IMR-90 (cell line): ENCODE measurements around the gene EGFL8. TPM values are rescaled to one million over a fixed set of nuclear protein-coding genes. Genes with fewer than 3 reads are reported as not detected.
A peak's percentile ranks its signal among the peaks of the same experiment; 100 is the strongest.

ENCODE experiments used
- ATAC-seq: fragments of 200-7000 bp; cut with Tn5 transposase; 2 replicates; pipeline ENCODE4 v1.9.1; 2020; ENCODE audit warnings: low read depth, mild to moderate bottlenecking, moderate library complexity
- BruUV-seq: library from RNA; stranded (reverse); fragments of 400-500 nt; replicated peaks from 2 replicates; lab custom pipeline; 2021; lab: Mats Ljungman, UMichigan
- CTCF ChIA-PET: fragments of 300-600 bp; formaldehyde crosslinking; extraction: SDS; loops from one replicate; lab custom pipeline; 2021; ENCODE audit warnings: antibody characterized with exemption; lab: Yijun Ruan, JAX
- POLR2A ChIA-PET: fragments of 300-600 bp; sonication (Branson Sonifier 250); formaldehyde crosslinking; loops from one replicate; lab custom pipeline; 2022; ENCODE audit warnings: antibody characterized with exemption; ENCODE audit not compliant: unreplicated experiment; lab: Charles Lee
- DNase-seq: peaks from one replicate; pipeline ENCODE4 v3.0.0; 2013
- H2AFZ ChIP-seq: replicated peaks from 2 replicates; pipeline ENCODE3; 2013; ENCODE audit warnings: low read length, mild to moderate bottlenecking; ENCODE audit not compliant: poor library complexity
- H2AK5ac ChIP-seq: 2 replicates; pipeline ENCODE4 v1.6.1; 2013; ENCODE audit warnings: low read depth, low read length, inconsistent platforms
- H2AK9ac ChIP-seq: replicated peaks from 2 replicates; pipeline ENCODE3; 2013; ENCODE audit warnings: mild to moderate bottlenecking, low read depth, low read length, moderate library complexity; ENCODE audit not compliant: poor library complexity
- H2BK120ac ChIP-seq: 2 replicates; pipeline ENCODE4 v1.6.1; 2013; ENCODE audit warnings: low read depth, low read length, inconsistent platforms
- H2BK15ac ChIP-seq: 3 replicates; pipeline ENCODE4 v1.6.1; 2013; ENCODE audit warnings: low read depth, low read length, inconsistent platforms
- H2BK20ac ChIP-seq: 2 replicates; pipeline ENCODE4 v1.6.1; 2013; ENCODE audit warnings: low read depth, mild to moderate bottlenecking, inconsistent platforms, low read length, moderate library complexity
- H2BK5ac ChIP-seq: 2 replicates; pipeline ENCODE4 v1.6.1; 2013; ENCODE audit warnings: mild to moderate bottlenecking, low read depth, low read length, inconsistent platforms; ENCODE audit not compliant: poor library complexity, severe bottlenecking
- H3K14ac ChIP-seq: replicated peaks from 2 replicates; pipeline ENCODE4 v1.6.1; 2013; ENCODE audit warnings: low read depth, low read length, inconsistent platforms
- H3K18ac ChIP-seq: 2 replicates; pipeline ENCODE4 v1.6.1; 2013; ENCODE audit warnings: low read depth, low read length, control low read depth
- H3K23ac ChIP-seq: 2 replicates; pipeline ENCODE4 v1.6.1; 2013; ENCODE audit warnings: low read depth, low read length, inconsistent platforms
- H3K27ac ChIP-seq: 2 replicates; pipeline ENCODE4 v1.5.1; 2013; ENCODE audit warnings: mild to moderate bottlenecking, control low read depth, low read length; ENCODE audit not compliant: insufficient read depth
- H3K27me3 ChIP-seq: 2 replicates; pipeline ENCODE4 v1.6.1; 2013; ENCODE audit warnings: low read length; ENCODE audit not compliant: control insufficient read depth, insufficient read depth
- H3K36me3 ChIP-seq: 2 replicates; pipeline ENCODE4 v1.6.1; 2013; ENCODE audit warnings: low read length, mixed read lengths; ENCODE audit not compliant: control insufficient read depth, insufficient read depth
- H3K4ac ChIP-seq: 2 replicates; pipeline ENCODE4 v1.6.1; 2013; ENCODE audit warnings: low read depth, low read length, inconsistent platforms
- H3K4me1 ChIP-seq: 2 replicates; pipeline ENCODE4 v1.6.1; 2013; ENCODE audit warnings: low read length, mixed read lengths; ENCODE audit not compliant: control insufficient read depth, insufficient read depth
- H3K4me2 ChIP-seq: 2 replicates; pipeline ENCODE4 v1.6.1; 2013; ENCODE audit warnings: low read depth, mild to moderate bottlenecking, control low read depth, low read length, moderate library complexity
- H3K4me3 ChIP-seq: 2 replicates; pipeline ENCODE4 v1.5.1; 2013; ENCODE audit warnings: low read depth, mild to moderate bottlenecking, control low read depth, low read length, moderate library complexity; ENCODE audit not compliant: insufficient read depth
- H3K56ac ChIP-seq: 2 replicates; pipeline ENCODE4 v1.6.1; 2013; ENCODE audit warnings: low read length, inconsistent platforms; ENCODE audit not compliant: insufficient read depth; ENCODE audit errors: extremely low read depth
- H3K79me1 ChIP-seq, 2 experiments: 2 replicates each; pipeline ENCODE4 v1.6.1; 2013; ENCODE audit warnings: low read length in 2 of 2, inconsistent platforms in 1 of 2, low read depth in 1 of 2
- H3K9ac ChIP-seq: 2 replicates; pipeline ENCODE4 v1.6.1; 2013; ENCODE audit warnings: low read depth, low read length, control low read depth
- H3K9me1 ChIP-seq: 2 replicates; pipeline ENCODE4 v1.6.1; 2013; ENCODE audit warnings: low read length, inconsistent platforms; ENCODE audit not compliant: insufficient read depth
- H3K9me3 ChIP-seq: 2 replicates; pipeline ENCODE4 v1.6.1; 2013; ENCODE audit warnings: low read length; ENCODE audit not compliant: control insufficient read depth, insufficient read depth
- H4K20me1 ChIP-seq: 2 replicates; pipeline ENCODE4 v1.6.1; 2013; ENCODE audit warnings: low read length, inconsistent platforms; ENCODE audit not compliant: insufficient read depth
- H4K5ac ChIP-seq: 2 replicates; pipeline ENCODE4 v1.6.1; 2013; ENCODE audit warnings: mild to moderate bottlenecking, low read depth, low read length, control low read depth
- H4K8ac ChIP-seq, 2 experiments: 2 replicates each; pipeline ENCODE4 v1.6.1; 2013; ENCODE audit warnings: low read depth in 2 of 2, low read length in 2 of 2, control low read depth in 1 of 2, inconsistent platforms in 1 of 2
- H4K91ac ChIP-seq: 2 replicates; pipeline ENCODE4 v1.6.1; 2013; ENCODE audit warnings: low read depth, low read length, inconsistent platforms; ENCODE audit not compliant: insufficient read depth
- CEBPB ChIP-seq: IDR thresholded peaks from 2 replicates; pipeline ENCODE4 v1.6.1; 2012; ENCODE audit warnings: low read depth, low read length, improper control_type of control experiment
- CHD1 ChIP-seq: IDR thresholded peaks from 2 replicates; pipeline ENCODE4 v1.6.1; 2012; ENCODE audit warnings: low read depth, low read length, improper control_type of control experiment
- FOS ChIP-seq: fragments of 150-350 bp; IDR thresholded peaks from 2 replicates; pipeline ENCODE4 v1.6.1; 2016; ENCODE audit warnings: low read depth, low read length
- MXI1 ChIP-seq: IDR thresholded peaks from 2 replicates; pipeline ENCODE4 v1.6.1; 2012; ENCODE audit warnings: low read depth, mild to moderate bottlenecking, low read length, moderate library complexity, borderline replicate concordance
- RCOR1 ChIP-seq: IDR thresholded peaks from 2 replicates; pipeline ENCODE4 v1.6.1; 2012; ENCODE audit warnings: mild to moderate bottlenecking, low read length, improper control_type of control experiment; ENCODE audit not compliant: insufficient replicate concordance
- RFX5 ChIP-seq: IDR thresholded peaks from 2 replicates; pipeline ENCODE4 v1.8.0; 2012; ENCODE audit warnings: low read depth, mild to moderate bottlenecking, low read length, moderate library complexity
- SMC3 ChIP-seq: fragments of 150-350 bp; IDR thresholded peaks from 2 replicates; pipeline ENCODE4 v1.6.1; 2016; ENCODE audit warnings: low read depth, mild to moderate bottlenecking, antibody characterized with exemption, low read length, moderate library complexity
- USF2 ChIP-seq: fragments of 150-350 bp; IDR thresholded peaks from 2 replicates; pipeline ENCODE4 v1.6.1; 2017; ENCODE audit warnings: mild to moderate bottlenecking, antibody characterized with exemption, low read length, low read depth
- WGBS, 2 experiments: methylation state at CpG; one replicate each; pipeline versions ENCODE4 v1.1.5 to v1.1.7; 2013; ENCODE audit warnings: missing lambda C conversion rate in 2 of 2; ENCODE audit not compliant: insufficient read length in 1 of 2; ENCODE audit errors: extremely low coverage in 2 of 2; 5-methylcytosine and 5-hydroxymethylcytosine counted together
- dilution Hi-C: fragments of 300-500 bp; cut with HindIII; formaldehyde crosslinking; loops from one replicate; pipeline ENCODE4 v1.14.3; 2018; ENCODE audit warnings: low sequenced_read_pairs; ENCODE audit not compliant: unreplicated experiment
- in situ Hi-C: fragments of 300-500 bp; cut with MboI; formaldehyde crosslinking; loops from 3 replicates; pipeline ENCODE4 v1.14.3; 2019; ENCODE audit warnings: low sequenced_read_pairs, inconsistent platforms, mixed read lengths
- intact Hi-C: fragments of 100-400 bp; cut with micrococcal nuclease; formaldehyde crosslinking; loops from 2 replicates; pipeline ENCODE4 v1.10.0; 2022
- polyA plus RNA-seq, 3 experiments: library from polyadenylated mRNA; depleted of rRNA; stranded (reverse); fragments of >200 nt; gene quantifications; 2 replicates each; pipeline ENCODE4 v1.2.3, GENCODE V29; 2012; ENCODE audit warnings: low replicate concordance in 1 of 3
- total RNA-seq: library from RNA; depleted of rRNA; stranded (reverse); fragments of >200 nt; gene quantifications from 2 replicates; pipeline ENCODE4 v1.2.3, GENCODE V29; 2012
- TF ChIP-seq, protein P1 (sequence below): fragments of 150-350 bp; IDR thresholded peaks from 2 replicates; pipeline ENCODE4 v1.6.1; 2016; ENCODE audit warnings: low read depth, mild to moderate bottlenecking, low read length, moderate library complexity, borderline replicate concordance

EGFL8 gene
- total and polyA plus RNA-seq, 2 of the 4 experiments (the other 2 are of a cell fraction), result 0.18 to 4.7 TPM

DNA sequence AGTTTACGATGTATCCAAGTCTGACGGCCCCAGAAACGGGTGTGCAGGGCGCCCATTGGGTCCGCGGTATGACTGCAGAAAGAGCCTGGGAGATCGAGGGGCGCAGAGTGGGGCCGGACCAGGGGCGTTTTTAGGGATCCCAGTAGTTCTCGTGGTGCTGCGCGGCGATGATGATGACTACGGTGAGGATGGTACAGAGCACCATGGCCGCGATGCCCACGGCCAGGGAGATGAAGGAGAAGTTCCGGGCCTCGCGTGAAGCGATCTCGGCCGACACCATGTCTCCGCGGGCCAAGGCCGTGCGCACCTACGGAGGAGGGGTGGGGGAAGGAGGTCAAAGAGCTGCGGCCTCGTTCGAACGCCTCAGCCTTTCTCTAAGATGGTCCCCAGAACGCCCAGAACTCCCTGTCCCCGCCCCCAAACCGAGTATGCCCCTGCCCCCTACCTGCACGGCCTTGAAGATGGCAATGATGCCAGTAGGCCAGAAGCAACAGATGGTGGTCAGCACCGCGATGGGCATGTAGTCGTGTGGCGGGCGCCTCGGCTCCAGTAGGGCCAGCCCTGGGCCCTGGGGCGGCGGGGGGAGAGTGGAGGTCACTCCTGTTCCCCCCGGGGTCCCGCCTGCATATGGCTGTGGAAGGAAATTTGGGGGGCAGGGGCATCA, 15.2 kb upstream of the EGFL8 start:
- Histone ChIP-seq H3K9me1 (0 out of 2 replicates have a peak, but pooled peaks cover 4% of the 10 kb centered on the region), H3K4me3 (no peak overlapping the region), H3K9me3 (peaks cover 2% of the 10 kb centered on the region; the same call in 1 of the 2 replicates), H3K56ac (no peak overlapping the region), H2AFZ (peak overlapping the region; percentile 18), H2BK5ac (no peak overlapping the region), H3K79me1 (peaks cover 0 to 17% of the 10 kb centered on the region in 2 experiments; a peak in 2 of 4 replicates), H4K91ac (no peak overlapping the region), H4K8ac (no peak overlapping the region), H3K4me1 (peaks cover 19% of the 10 kb centered on the region), H4K20me1 (no peaks in the 10 kb centered on the region), H3K4ac (no peak overlapping the region), H3K27me3 (peaks cover 26% of the 10 kb centered on the region), H3K27ac (no peak overlapping the region), H3K23ac (no peak overlapping the region), H3K18ac (no peak overlapping the region), H2BK20ac (no peak overlapping the region), H3K4me2 (no peak overlapping the region), H3K9ac (no peak overlapping the region), H3K14ac (no peak overlapping the region), H2BK15ac (no peak overlapping the region), H2AK9ac (no peak overlapping the region), H3K36me3 (peaks cover 2% of the 10 kb centered on the region; the same call in 1 of the 2 replicates), H4K5ac (no peak overlapping the region), H2AK5ac (no peak overlapping the region), H2BK120ac (no peak overlapping the region)
- no peak for ATAC-seq
- dilution Hi-C loops, result no loop called here
- BruUV-seq, result no TSS peak
- DNase-seq, result no peak
- CTCF ChIA-PET, result no interaction called here
- WGBS, 2 experiments, result 39% methylated on average over 11 of the region's 47 CpGs; no CpG with 5 or more reads in 1 of the 2 experiments
- no peak for TF ChIP-seq USF2
- no peak for TF ChIP-seq RFX5
- no peak for TF ChIP-seq FOS
- TF ChIP-seq SMC3, result no peak
- no peak for TF ChIP-seq CHD1
- TF ChIP-seq MXI1, result no peak
- no peak for TF ChIP-seq RCOR1
- no peak for TF ChIP-seq CEBPB
- TF ChIP-seq, protein P1, sequence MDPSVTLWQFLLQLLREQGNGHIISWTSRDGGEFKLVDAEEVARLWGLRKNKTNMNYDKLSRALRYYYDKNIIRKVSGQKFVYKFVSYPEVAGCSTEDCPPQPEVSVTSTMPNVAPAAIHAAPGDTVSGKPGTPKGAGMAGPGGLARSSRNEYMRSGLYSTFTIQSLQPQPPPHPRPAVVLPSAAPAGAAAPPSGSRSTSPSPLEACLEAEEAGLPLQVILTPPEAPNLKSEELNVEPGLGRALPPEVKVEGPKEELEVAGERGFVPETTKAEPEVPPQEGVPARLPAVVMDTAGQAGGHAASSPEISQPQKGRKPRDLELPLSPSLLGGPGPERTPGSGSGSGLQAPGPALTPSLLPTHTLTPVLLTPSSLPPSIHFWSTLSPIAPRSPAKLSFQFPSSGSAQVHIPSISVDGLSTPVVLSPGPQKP, result no peak
- in situ Hi-C loops, result no loop called here
- POLR2A ChIA-PET, result no interaction called here
- intact Hi-C loops, result no loop called here
